HCT116 (cell line): ENCODE results near the gene PSMB7. TPM values are rescaled to one million over a fixed set of nuclear protein-coding genes. Genes with fewer than 3 reads are reported as not detected.

ENCODE experiments used
- ATAC-seq: fragments of 200-7000 bp; cut with Tn5 transposase; 2 replicates; pipeline ENCODE4 v1.9.1; 2020; ENCODE audit warnings: mild to moderate bottlenecking, moderate library complexity
- BruUV-seq: library from RNA; stranded (reverse); fragments of 400-500 nt; replicated peaks from 2 replicates; lab custom pipeline; 2021; lab: Mats Ljungman, UMichigan
- CTCF ChIA-PET: fragments of 300-600 bp; sonication (Branson Sonifier 250); formaldehyde crosslinking; loops from one replicate; lab custom pipeline; 2021; ENCODE audit warnings: antibody characterized with exemption; lab: Charles Lee
- POLR2A ChIA-PET: fragments of 300-600, 350-600 bp; sonication (Branson Sonifier 250); formaldehyde crosslinking; loops from one replicate; lab custom pipeline; 2021; ENCODE audit warnings: antibody characterized with exemption; lab: Charles Lee
- RAD21 ChIA-PET, 2 experiments: fragments of 300-600 bp; sonication (Branson Sonifier 250); formaldehyde crosslinking; loops; one replicate each; lab custom pipeline; 2023; ENCODE audit warnings: low total read pairs in 2 of 2; ENCODE audit not compliant: uncharacterized antibody in 2 of 2, unreplicated experiment in 2 of 2, low non-redundant PET in 1 of 2; lab: Charles Lee
- DNase-seq: peaks from one replicate; pipeline ENCODE4 v3.0.0-alpha.2; 2010; ENCODE audit warnings: low read depth, low spot score
- H2AFZ ChIP-seq: fragments of 200-600 bp; shearing (Covaris generic), sonication (generic); 2 replicates; pipeline ENCODE4 v1.6.1; 2017; ENCODE audit warnings: low read depth, mixed run types, mixed read lengths, antibody characterized with exemption, low read length; ENCODE audit not compliant: poor library complexity, severe bottlenecking
- H3K27ac ChIP-seq: 2 replicates; pipeline ENCODE4 v1.5.1; 2012; ENCODE audit warnings: low read depth, low read length
- H3K27me3 ChIP-seq: fragments of 200-600 bp; sonication (generic); 2 replicates; pipeline ENCODE4 v1.6.1; 2016; ENCODE audit warnings: mixed run types, low read length, mixed read lengths; ENCODE audit not compliant: insufficient read depth
- H3K36me3 ChIP-seq, 2 experiments: fragments of 200-500 bp in 1 of 2; fragments of 200-600 bp in 1 of 2; sonication (Bioruptor generic) in 1 of 2; sonication (generic) in 1 of 2; 2 replicates each; pipeline versions ENCODE4 v1.5.1 to v1.6.1; 2014 to 2016; ENCODE audit warnings: low read length in 2 of 2, inconsistent platforms in 1 of 2, mixed read lengths in 1 of 2, mixed run types in 1 of 2; ENCODE audit not compliant: insufficient read depth in 2 of 2, control insufficient read depth in 1 of 2
- H3K4me1 ChIP-seq, 2 experiments: fragments of 200-600 bp in 1 of 2; sonication (generic) in 1 of 2; 2 replicates each; pipeline versions ENCODE4 v1.5.1 to v1.6.1; 2012 to 2017; ENCODE audit warnings: low read length in 2 of 2, inconsistent platforms in 1 of 2, mild to moderate bottlenecking in 1 of 2, mixed read lengths in 1 of 2, mixed run types in 1 of 2, moderate library complexity in 1 of 2; ENCODE audit not compliant: insufficient read depth in 2 of 2, control insufficient read depth in 1 of 2
- H3K4me2 ChIP-seq: fragments of 200-600 bp; sonication (generic); 2 replicates; pipeline ENCODE4 v1.6.1; 2017; ENCODE audit warnings: mixed run types, low read length, mixed read lengths
- H3K4me3 ChIP-seq, 2 experiments: fragments of 200-600 bp in 1 of 2; sonication (generic) in 1 of 2; replicated peaks in 1 of 2; 2 replicates each; pipeline ENCODE4 v1.5.1; 2011 to 2016; ENCODE audit warnings: low read length in 2 of 2, control low read depth in 1 of 2, low read depth in 1 of 2, mild to moderate bottlenecking in 1 of 2, mixed read lengths in 1 of 2, mixed run types in 1 of 2
- H3K79me2 ChIP-seq: fragments of 200-600 bp; sonication (generic); 2 replicates; pipeline ENCODE4 v1.6.1; 2017; ENCODE audit warnings: mild to moderate bottlenecking, mixed run types, low read length, moderate library complexity, mixed read lengths; ENCODE audit not compliant: insufficient read depth
- H3K9ac ChIP-seq: fragments of 200-600 bp; sonication (generic); 2 replicates; pipeline ENCODE4 v1.6.1; 2016; ENCODE audit warnings: low read length, mixed read lengths
- H3K9me2 ChIP-seq: fragments of 200-600 bp; sonication (generic), shearing (Covaris generic); 2 replicates; pipeline ENCODE4 v1.6.1; 2017; ENCODE audit warnings: mixed run types, mild to moderate bottlenecking, moderate library complexity; ENCODE audit not compliant: insufficient read depth
- H3K9me3 ChIP-seq, 2 experiments: fragments of 200-500 bp in 1 of 2; fragments of 200-600 bp in 1 of 2; sonication (Bioruptor generic) in 1 of 2; sonication (generic) in 1 of 2; 2 replicates each; pipeline ENCODE4 v1.6.1; 2014 to 2017; ENCODE audit warnings: low read length in 2 of 2, mixed read lengths in 2 of 2, inconsistent platforms in 1 of 2, low read depth in 1 of 2, mild to moderate bottlenecking in 1 of 2, mixed run types in 1 of 2, moderate library complexity in 1 of 2; ENCODE audit not compliant: control insufficient read depth in 1 of 2, insufficient read depth in 1 of 2
- H4K20me1 ChIP-seq: fragments of 200-600 bp; sonication (generic), shearing (Covaris generic); 2 replicates; pipeline ENCODE4 v1.6.1; 2017; ENCODE audit warnings: mixed run types, mild to moderate bottlenecking, moderate library complexity; ENCODE audit not compliant: insufficient read depth
- CEBPB ChIP-seq: IDR thresholded peaks from 2 replicates; pipeline ENCODE4 v1.6.1; 2012; ENCODE audit warnings: low read depth
- EZH2 ChIP-seq: fragments of 200-600 bp; sonication (generic); IDR thresholded peaks from 2 replicates; pipeline ENCODE4 v1.6.1; 2017; ENCODE audit warnings: antibody characterized with exemption, mixed run types
- EZH2phosphoT487 ChIP-seq: fragments of 200-600 bp; IDR thresholded peaks from 2 replicates; pipeline ENCODE4 v1.6.1; 2018; ENCODE audit warnings: antibody characterized with exemption, borderline replicate concordance
- FOSL1 ChIP-seq: IDR thresholded peaks from 2 replicates; pipeline ENCODE4 v1.6.1; 2012; ENCODE audit warnings: low read depth
- JUND ChIP-seq: IDR thresholded peaks from 2 replicates; pipeline ENCODE4 v1.6.1; 2012
- POLR2A ChIP-seq: IDR thresholded peaks from 2 replicates; pipeline ENCODE4 v1.7.0; 2011; ENCODE audit warnings: borderline replicate concordance; ENCODE audit not compliant: insufficient read depth, insufficient read length; ENCODE audit errors: extremely low read depth
- RAD21 ChIP-seq: IDR thresholded peaks from 2 replicates; pipeline ENCODE4 v1.6.1; 2012; ENCODE audit warnings: low read depth, mild to moderate bottlenecking
- SIN3A ChIP-seq: IDR thresholded peaks from 2 replicates; pipeline ENCODE4 v1.6.1; 2012; ENCODE audit warnings: low read depth
- SP1 ChIP-seq: IDR thresholded peaks from 2 replicates; pipeline ENCODE4 v1.6.1; 2012; ENCODE audit warnings: low read depth
- TCF7L2 ChIP-seq: IDR thresholded peaks from 2 replicates; pipeline ENCODE4 v1.7.0; 2011; ENCODE audit warnings: borderline replicate concordance, inconsistent platforms; ENCODE audit not compliant: insufficient read depth, insufficient read length; ENCODE audit errors: extremely low read depth
- ZFX ChIP-seq: fragments of 450-650 bp; IDR thresholded peaks from 2 replicates; pipeline ENCODE4 v1.6.1; 2017
- ZNF274 ChIP-seq: fragments of 200-500 bp; sonication (Bioruptor generic); IDR thresholded peaks from 2 replicates; pipeline ENCODE4 v1.6.1; 2014; ENCODE audit warnings: mild to moderate bottlenecking, low read depth, low read length, inconsistent platforms
- intact Hi-C: fragments of 100-400 bp; cut with micrococcal nuclease; formaldehyde crosslinking; loops from 2 replicates; pipeline ENCODE4 v1.10.0; 2022
- total RNA-seq: library from RNA; stranded (reverse); gene quantifications from one replicate; pipeline ENCODE4 v1.2.1, GENCODE V29; 2021; ENCODE audit not compliant: unreplicated experiment
- TF ChIP-seq, protein P1 (sequence below): IDR thresholded peaks from 2 replicates; pipeline ENCODE4 v1.6.1; 2012; ENCODE audit warnings: low read depth
- TF ChIP-seq, protein P2 (sequence below): IDR thresholded peaks from 2 replicates; pipeline ENCODE4 v1.6.1; 2012
- TF ChIP-seq, protein P3 (sequence below), 3 experiments: fragments of 200-600 bp in 1 of 3; sonication (generic) in 1 of 3; IDR thresholded peaks in 2 of 3; conservative IDR thresholded peaks in 1 of 3; 2 replicates each; pipeline ENCODE4 v1.5.1; 2012 to 2017; ENCODE audit warnings: low read depth in 2 of 3, low read length in 2 of 3, antibody characterized with exemption in 1 of 3, borderline replicate concordance in 1 of 3, control low read depth in 1 of 3, mild to moderate bottlenecking in 1 of 3, mixed read lengths in 1 of 3, mixed run types in 1 of 3, moderate library complexity in 1 of 3; ENCODE audit not compliant: insufficient read depth in 1 of 3

The PSMB7 gene
- total RNA-seq, 1 experiment from 2014 or later = 222 TPM

DNA sequence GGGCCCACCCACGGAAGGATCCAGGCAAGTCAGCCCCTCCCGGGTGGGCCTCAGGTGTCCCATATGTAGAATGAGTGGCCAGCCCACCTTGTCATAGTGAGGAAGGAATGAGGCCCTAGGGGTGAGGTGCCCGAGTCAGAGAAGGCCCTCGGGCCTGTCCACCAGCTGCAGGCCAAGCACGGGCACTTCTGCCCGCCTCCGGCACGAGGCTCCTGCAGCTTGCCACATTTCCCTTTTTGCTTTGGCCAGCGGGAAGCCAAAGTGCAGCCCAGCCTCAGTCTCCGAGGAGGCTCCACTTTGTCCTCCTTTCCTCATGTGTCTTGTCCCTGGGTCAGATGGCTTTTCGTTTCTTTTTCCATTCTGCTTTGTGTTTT is 72.9 kb downstream of the PSMB7 start (continued):
- TF ChIP-seq, protein P1, sequence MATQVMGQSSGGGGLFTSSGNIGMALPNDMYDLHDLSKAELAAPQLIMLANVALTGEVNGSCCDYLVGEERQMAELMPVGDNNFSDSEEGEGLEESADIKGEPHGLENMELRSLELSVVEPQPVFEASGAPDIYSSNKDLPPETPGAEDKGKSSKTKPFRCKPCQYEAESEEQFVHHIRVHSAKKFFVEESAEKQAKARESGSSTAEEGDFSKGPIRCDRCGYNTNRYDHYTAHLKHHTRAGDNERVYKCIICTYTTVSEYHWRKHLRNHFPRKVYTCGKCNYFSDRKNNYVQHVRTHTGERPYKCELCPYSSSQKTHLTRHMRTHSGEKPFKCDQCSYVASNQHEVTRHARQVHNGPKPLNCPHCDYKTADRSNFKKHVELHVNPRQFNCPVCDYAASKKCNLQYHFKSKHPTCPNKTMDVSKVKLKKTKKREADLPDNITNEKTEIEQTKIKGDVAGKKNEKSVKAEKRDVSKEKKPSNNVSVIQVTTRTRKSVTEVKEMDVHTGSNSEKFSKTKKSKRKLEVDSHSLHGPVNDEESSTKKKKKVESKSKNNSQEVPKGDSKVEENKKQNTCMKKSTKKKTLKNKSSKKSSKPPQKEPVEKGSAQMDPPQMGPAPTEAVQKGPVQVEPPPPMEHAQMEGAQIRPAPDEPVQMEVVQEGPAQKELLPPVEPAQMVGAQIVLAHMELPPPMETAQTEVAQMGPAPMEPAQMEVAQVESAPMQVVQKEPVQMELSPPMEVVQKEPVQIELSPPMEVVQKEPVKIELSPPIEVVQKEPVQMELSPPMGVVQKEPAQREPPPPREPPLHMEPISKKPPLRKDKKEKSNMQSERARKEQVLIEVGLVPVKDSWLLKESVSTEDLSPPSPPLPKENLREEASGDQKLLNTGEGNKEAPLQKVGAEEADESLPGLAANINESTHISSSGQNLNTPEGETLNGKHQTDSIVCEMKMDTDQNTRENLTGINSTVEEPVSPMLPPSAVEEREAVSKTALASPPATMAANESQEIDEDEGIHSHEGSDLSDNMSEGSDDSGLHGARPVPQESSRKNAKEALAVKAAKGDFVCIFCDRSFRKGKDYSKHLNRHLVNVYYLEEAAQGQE = no peak
- TF ChIP-seq JUND (no peak), SIN3A (no peak), ZNF274 (no peak), FOSL1 (no peak), EZH2 (no peak), RAD21 (no peak), SP1 (no peak)
- TF ChIP-seq, protein P2, sequence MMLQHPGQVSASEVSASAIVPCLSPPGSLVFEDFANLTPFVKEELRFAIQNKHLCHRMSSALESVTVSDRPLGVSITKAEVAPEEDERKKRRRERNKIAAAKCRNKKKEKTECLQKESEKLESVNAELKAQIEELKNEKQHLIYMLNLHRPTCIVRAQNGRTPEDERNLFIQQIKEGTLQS = no peak

DNA sequence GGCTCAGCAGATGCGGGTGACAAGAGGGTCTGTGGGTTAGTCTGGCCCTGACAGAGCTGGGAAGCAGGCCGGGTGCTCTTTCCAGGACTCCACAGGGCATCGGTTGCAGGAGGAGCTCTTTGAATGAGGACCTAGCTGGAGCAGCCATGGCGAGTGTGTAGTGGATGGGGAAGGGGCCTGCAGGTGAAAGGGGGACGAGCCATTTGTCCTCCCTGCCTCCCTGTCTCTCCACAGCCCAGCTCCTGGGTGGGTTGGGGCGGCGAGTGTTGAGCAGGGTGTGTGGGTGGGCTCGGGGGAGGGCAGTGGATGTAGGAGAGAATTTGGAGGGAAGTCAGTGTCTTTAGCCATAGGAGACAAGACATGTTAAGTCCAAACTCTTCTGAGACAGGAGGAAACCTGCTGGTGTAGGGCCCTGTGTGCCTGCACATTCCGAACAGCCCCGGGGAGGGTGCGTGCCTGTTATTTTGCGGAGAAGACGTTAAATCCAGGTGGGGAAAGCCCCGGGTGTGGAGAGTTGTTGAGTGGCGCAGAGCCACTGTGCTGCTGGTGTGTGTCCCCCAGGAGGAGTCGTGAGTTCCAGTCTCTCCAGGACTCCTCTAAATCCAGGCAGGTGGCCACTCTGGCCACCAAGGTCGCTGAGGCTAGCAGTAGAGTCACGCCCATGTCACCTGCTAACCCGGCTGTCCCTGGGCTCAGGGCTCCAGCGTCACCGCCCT is 73.6 kb downstream of the PSMB7 start:
- POLR2A ChIA-PET = no interaction called here
- no peak overlapping the region for H3K9ac ChIP-seq
- no peaks in the 10 kb centered on the region for H4K20me1 ChIP-seq
- no peaks in the 10 kb centered on the region for H3K27me3 ChIP-seq
- no peaks in the 10 kb centered on the region for H3K79me2 ChIP-seq
- H3K4me1 ChIP-seq = peaks cover 9 to 22% of the 10 kb centered on the region in 2 experiments
- no peak for ATAC-seq
- DNase-seq = no peak
- CTCF ChIA-PET = no interaction called here
- H3K9me3 ChIP-seq = no peaks in the 10 kb centered on the region
- H2AFZ ChIP-seq = no peak overlapping the region
- H3K9me2 ChIP-seq = no peaks in the 10 kb centered on the region
- RAD21 ChIA-PET = no interaction called here
- TSS peak; percentile 29 for BruUV-seq
- no peak overlapping the region for H3K27ac ChIP-seq
- intact Hi-C loops = no loop called here
- H3K4me3 ChIP-seq = no peak overlapping the region
- H3K36me3 ChIP-seq = peaks cover 3 to 7% of the 10 kb centered on the region in 2 experiments; a peak in 1 of 4 replicates
- H3K4me2 ChIP-seq = no peak overlapping the region
- TF ChIP-seq ZNF274 = no peak
- TF ChIP-seq SIN3A = no peak
- TF ChIP-seq JUND = no peak
- no peak for TF ChIP-seq EZH2
- TF ChIP-seq CEBPB = no peak
- TF ChIP-seq ZFX = no peak
- TF ChIP-seq EZH2phosphoT487 = no peak
- TF ChIP-seq TCF7L2 = no peak
- TF ChIP-seq, protein P3, sequence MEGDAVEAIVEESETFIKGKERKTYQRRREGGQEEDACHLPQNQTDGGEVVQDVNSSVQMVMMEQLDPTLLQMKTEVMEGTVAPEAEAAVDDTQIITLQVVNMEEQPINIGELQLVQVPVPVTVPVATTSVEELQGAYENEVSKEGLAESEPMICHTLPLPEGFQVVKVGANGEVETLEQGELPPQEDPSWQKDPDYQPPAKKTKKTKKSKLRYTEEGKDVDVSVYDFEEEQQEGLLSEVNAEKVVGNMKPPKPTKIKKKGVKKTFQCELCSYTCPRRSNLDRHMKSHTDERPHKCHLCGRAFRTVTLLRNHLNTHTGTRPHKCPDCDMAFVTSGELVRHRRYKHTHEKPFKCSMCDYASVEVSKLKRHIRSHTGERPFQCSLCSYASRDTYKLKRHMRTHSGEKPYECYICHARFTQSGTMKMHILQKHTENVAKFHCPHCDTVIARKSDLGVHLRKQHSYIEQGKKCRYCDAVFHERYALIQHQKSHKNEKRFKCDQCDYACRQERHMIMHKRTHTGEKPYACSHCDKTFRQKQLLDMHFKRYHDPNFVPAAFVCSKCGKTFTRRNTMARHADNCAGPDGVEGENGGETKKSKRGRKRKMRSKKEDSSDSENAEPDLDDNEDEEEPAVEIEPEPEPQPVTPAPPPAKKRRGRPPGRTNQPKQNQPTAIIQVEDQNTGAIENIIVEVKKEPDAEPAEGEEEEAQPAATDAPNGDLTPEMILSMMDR (IDR thresholded peaks at IDR 0.05 in 2 of 3, conservative IDR thresholded peaks at IDR 0.05 in 1 of 3; ENCODE audit: borderline replicate concordance in 1 of 3, insufficient read depth in 1 of 3, low read depth in 2 of 3, low read length in 2 of 3) = no peak
- TF ChIP-seq, protein P2 = no peak
- no peak for TF ChIP-seq POLR2A
- TF ChIP-seq FOSL1 = no peak
